Choroid plexus epithelial cell (primary cell): ENCODE data around the gene USH1G.
"Not testable (repeated sequence)": the region's sequence is repeated elsewhere in the genome, so short reads cannot be mapped to it uniquely, and the experiment has no call there.

Experiments used
- DNase-seq: peaks from one replicate; pipeline ENCODE4 v3.0.0-alpha.2; 2010; ENCODE audit warnings: low read depth
- H3K4me3 ChIP-seq: 2 replicates; pipeline ENCODE4 v1.5.1; 2011; ENCODE audit warnings: low read depth, mild to moderate bottlenecking, control low read depth, low read length, moderate library complexity
- TF ChIP-seq, protein P1 (sequence below): conservative IDR thresholded peaks from 2 replicates; pipeline ENCODE4 v1.5.1; 2011; ENCODE audit warnings: low read depth, mild to moderate bottlenecking, control low read depth, inconsistent platforms, low read length, moderate library complexity

Gene USH1G

GRCh38 chr17:74922694-74923537, at the start of gene USH1G:
USH1G (minus strand) TSS chr17:74923255; CDS start chr17:74923073, 182 bp downstream.
- TF ChIP-seq, protein P1, sequence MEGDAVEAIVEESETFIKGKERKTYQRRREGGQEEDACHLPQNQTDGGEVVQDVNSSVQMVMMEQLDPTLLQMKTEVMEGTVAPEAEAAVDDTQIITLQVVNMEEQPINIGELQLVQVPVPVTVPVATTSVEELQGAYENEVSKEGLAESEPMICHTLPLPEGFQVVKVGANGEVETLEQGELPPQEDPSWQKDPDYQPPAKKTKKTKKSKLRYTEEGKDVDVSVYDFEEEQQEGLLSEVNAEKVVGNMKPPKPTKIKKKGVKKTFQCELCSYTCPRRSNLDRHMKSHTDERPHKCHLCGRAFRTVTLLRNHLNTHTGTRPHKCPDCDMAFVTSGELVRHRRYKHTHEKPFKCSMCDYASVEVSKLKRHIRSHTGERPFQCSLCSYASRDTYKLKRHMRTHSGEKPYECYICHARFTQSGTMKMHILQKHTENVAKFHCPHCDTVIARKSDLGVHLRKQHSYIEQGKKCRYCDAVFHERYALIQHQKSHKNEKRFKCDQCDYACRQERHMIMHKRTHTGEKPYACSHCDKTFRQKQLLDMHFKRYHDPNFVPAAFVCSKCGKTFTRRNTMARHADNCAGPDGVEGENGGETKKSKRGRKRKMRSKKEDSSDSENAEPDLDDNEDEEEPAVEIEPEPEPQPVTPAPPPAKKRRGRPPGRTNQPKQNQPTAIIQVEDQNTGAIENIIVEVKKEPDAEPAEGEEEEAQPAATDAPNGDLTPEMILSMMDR, result no peak
- no peak for DNase-seq
- no peak within 1 kb of the TSS for H3K4me3 ChIP-seq

DNA sequence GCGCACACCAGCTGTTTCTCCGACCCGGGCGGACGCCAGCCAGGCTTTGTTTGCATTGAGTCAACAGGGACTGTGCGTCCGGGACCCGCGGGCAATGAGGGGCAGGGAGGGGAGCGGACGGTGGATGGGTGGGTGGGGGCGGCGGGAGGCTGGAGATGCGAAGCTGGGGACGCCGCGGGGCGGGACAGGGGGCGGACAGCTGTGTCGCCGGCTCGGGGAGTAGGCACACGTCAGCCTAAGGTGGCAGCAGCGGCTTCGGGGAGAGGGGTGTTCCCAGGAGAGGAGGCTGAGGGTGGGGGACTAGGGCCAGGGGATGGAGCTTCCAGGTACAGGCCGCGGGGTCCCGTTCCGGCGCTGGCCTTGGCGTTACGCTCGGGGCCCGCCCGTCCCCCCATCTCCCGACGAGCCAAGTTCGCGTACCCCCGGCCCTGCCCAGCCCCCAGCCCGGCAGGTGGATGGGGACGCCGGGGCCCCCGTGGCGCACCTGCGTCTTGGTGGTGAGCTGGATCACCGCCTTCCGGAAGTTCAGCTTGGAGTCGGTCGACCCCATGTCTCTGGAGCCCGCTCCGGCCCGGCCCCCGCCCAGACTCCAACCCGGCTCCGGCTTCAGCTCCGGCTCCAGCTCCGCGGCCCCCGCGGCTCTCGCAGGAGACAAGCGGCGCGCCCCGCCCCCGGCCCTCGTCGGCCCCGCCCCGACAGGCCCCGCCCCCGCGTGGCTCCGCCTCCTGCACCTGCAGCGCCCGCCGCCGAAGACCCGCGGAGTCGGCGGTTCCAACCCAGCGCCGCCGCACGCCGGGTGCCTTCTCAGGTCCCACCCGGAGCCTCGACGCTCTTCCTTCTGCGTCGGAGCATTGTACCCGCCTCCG, 49.3 kb upstream of the USH1G start, which contains the start of gene HID1:
TSS of gene HID1 (minus strand) at position 653 of the 866 bp plus-strand sequence. CDS start at position 550, 103 bp downstream.
- H3K4me3 ChIP-seq, result peak within 1 kb of the TSS; percentile 46
- no peak for DNase-seq
- TF ChIP-seq, protein P1, result no peak

- TF ChIP-seq, protein P1, result no peak
- DNase-seq, result no peak
- H3K4me3 ChIP-seq, result no peak overlapping the region
Measured at GRCh38 chr17:74971842-74972106, 48.7 kb upstream of the USH1G start.

GRCh38 chr17:74971069-74971841, 48.2 kb upstream of the USH1G start:
- H3K4me3 ChIP-seq, result no peak overlapping the region
- no peak for DNase-seq
- TF ChIP-seq, protein P1, result no peak

GRCh38 chr17:74970395-74970794, 47.3 kb upstream of the USH1G start:
- no peak overlapping the region for H3K4me3 ChIP-seq
- DNase-seq, result no peak
- TF ChIP-seq, protein P1, result no peak

- H3K4me3 ChIP-seq, DNase-seq: not testable (repeated sequence)
Measured at GRCh38 chr17:74969501-74969900, 46.4 kb upstream of the USH1G start.

DNA sequence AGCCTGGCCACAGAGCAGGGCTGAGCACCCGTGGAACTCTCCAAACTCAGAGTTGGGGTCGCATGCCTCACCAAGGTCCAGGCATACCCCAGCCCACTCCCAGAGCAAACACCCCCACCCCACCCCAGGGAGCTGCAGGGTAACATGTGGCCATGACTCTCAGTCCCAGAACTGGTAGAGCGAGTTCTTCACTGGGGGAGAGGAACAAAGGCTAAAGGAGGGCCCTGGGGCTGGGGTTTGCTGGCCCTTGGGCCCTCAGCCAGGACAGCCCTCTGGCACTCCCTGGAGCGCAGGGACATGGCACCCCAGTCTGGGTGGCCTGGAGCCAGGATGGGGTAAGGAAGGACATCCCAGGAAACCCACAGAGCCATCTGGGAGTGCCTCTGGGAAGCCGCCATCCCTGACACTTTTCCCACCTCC, 45.3 kb upstream of the USH1G start:
- TF ChIP-seq, protein P1, result no peak
- DNase-seq, result no peak
- H3K4me3 ChIP-seq, result no peak overlapping the region
